ENCODE measurements around the gene ITCH.

DNA sequence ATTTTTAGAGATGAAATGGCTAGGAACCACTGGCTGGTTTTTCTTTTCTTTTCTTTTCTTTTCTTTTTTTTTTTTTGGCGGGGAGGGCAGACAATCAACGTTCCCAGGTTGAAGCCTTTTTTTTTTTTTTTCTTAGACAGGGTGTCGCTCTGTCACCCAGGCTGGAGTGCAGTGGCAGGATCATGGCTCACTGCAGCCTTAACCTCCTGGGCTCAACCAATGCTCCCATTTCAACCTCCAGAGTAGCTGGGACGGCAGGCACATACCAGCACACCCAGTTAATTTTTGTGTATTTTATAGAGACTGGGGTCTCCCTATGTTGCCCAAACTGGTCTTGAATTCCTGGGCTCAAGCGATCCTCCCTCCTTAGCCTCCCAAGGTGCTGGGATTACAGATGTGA is 18.8 kb upstream of the ITCH start:
- no peak for TF ChIP-seq POLR2AphosphoS5 (IDR thresholded peaks at IDR 0.05; ENCODE audit: borderline replicate concordance, low read depth, low read length)
- TF ChIP-seq EZH2 (IDR thresholded peaks at IDR 0.05), result no peak

Data from SK-N-MC (cell line).